ENCODE data around the gene PDE4B.

GRCh38 chr1:65939191-65939590, 146.5 kb downstream of the PDE4B start:
- TF ChIP-seq, protein P1, sequence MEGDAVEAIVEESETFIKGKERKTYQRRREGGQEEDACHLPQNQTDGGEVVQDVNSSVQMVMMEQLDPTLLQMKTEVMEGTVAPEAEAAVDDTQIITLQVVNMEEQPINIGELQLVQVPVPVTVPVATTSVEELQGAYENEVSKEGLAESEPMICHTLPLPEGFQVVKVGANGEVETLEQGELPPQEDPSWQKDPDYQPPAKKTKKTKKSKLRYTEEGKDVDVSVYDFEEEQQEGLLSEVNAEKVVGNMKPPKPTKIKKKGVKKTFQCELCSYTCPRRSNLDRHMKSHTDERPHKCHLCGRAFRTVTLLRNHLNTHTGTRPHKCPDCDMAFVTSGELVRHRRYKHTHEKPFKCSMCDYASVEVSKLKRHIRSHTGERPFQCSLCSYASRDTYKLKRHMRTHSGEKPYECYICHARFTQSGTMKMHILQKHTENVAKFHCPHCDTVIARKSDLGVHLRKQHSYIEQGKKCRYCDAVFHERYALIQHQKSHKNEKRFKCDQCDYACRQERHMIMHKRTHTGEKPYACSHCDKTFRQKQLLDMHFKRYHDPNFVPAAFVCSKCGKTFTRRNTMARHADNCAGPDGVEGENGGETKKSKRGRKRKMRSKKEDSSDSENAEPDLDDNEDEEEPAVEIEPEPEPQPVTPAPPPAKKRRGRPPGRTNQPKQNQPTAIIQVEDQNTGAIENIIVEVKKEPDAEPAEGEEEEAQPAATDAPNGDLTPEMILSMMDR (IDR thresholded peaks at IDR 0.05; ENCODE audit: low read depth, low read length), result no peak
- no peak for TF ChIP-seq EZH2phosphoT487 (IDR thresholded peaks at IDR 0.05; ENCODE audit: low read depth)
